Endodermal cell (in vitro differentiated cells): Measurements from ENCODE around the gene NINJ2. TPM values are rescaled to one million over a fixed set of nuclear protein-coding genes. Genes with fewer than 3 reads are reported as not detected.

Experiments used
- DNase-seq: peaks from one replicate; pipeline ENCODE4 v3.0.0-alpha.2; 2017
- H3K27ac ChIP-seq: 2 replicates; pipeline ENCODE4 v1.5.1; 2013; ENCODE audit warnings: mild to moderate bottlenecking, low read depth, low read length, moderate library complexity
- H3K27me3 ChIP-seq: 2 replicates; pipeline ENCODE4 v1.6.1; 2013; ENCODE audit warnings: mild to moderate bottlenecking, low read length, moderate library complexity; ENCODE audit not compliant: insufficient read depth, control insufficient read depth, poor library complexity, severe bottlenecking
- H3K36me3 ChIP-seq: 2 replicates; pipeline ENCODE4 v1.7.0; 2013; ENCODE audit warnings: mild to moderate bottlenecking, low read length, moderate library complexity; ENCODE audit not compliant: control insufficient read depth, insufficient read depth
- H3K4me1 ChIP-seq: one replicate; pipeline ENCODE4 v1.7.0; 2013; ENCODE audit warnings: low read length; ENCODE audit not compliant: control insufficient read depth, insufficient read depth
- H3K4me3 ChIP-seq: 2 replicates; pipeline ENCODE4 v1.5.1; 2013; ENCODE audit warnings: mild to moderate bottlenecking, low read length, moderate library complexity
- H3K9ac ChIP-seq: 2 replicates; pipeline ENCODE4 v1.6.1; 2013; ENCODE audit warnings: mild to moderate bottlenecking, low read length, moderate library complexity; ENCODE audit not compliant: poor library complexity, severe bottlenecking; ENCODE audit errors: extremely low read depth
- H3K9me3 ChIP-seq: 2 replicates; pipeline ENCODE4 v1.6.1; 2013; ENCODE audit warnings: mild to moderate bottlenecking, low read length, moderate library complexity; ENCODE audit not compliant: control insufficient read depth
- H3K27ac Mint-ChIP-seq: 2 replicates; pipeline ENCODE4 v1.8.0; 2020; ENCODE audit warnings: mixed read lengths
- H3K27me3 Mint-ChIP-seq: 2 replicates; pipeline ENCODE4 v1.8.0; 2021; ENCODE audit warnings: mild to moderate bottlenecking, mixed read lengths; ENCODE audit not compliant: insufficient read depth
- H3K36me3 Mint-ChIP-seq: 2 replicates; pipeline ENCODE4 v1.8.0; 2020; ENCODE audit warnings: low read depth, mixed read lengths
- H3K4me1 Mint-ChIP-seq: 2 replicates; pipeline ENCODE4 v1.8.0; 2020; ENCODE audit warnings: mixed read lengths
- H3K4me3 Mint-ChIP-seq: 2 replicates; pipeline ENCODE4 v1.8.0; 2020; ENCODE audit warnings: mild to moderate bottlenecking, moderate library complexity, mixed read lengths
- H3K9me3 Mint-ChIP-seq: 2 replicates; pipeline ENCODE4 v1.8.0; 2020; ENCODE audit warnings: mild to moderate bottlenecking, mixed read lengths
- CTCF ChIP-seq: fragments of 200-600 bp; sonication (generic); conservative IDR thresholded peaks from 2 replicates; pipeline ENCODE4 v1.5.0; 2021; ENCODE audit warnings: antibody characterized with exemption, mild to moderate bottlenecking
- WGBS, 2 experiments: methylation state at CpG; one replicate each; pipeline versions ENCODE4 v1.1.5 to v1.1.7; 2013; ENCODE audit warnings: missing lambda C conversion rate in 2 of 2, mixed read lengths in 1 of 2; ENCODE audit not compliant: insufficient coverage in 1 of 2, insufficient read length in 1 of 2; 5-methylcytosine and 5-hydroxymethylcytosine counted together
- total RNA-seq, 2 donors: library from RNA; stranded (reverse); fragmentation: NEBNext Ultra II Directional in 1 of 2; extraction: Animal tissue kit (Norgen Biotek cat#: 25700) in 1 of 2; gene quantifications; 2 replicates in 1 of 2; 3 replicates in 1 of 2; pipeline ENCODE4 v1.2.1, GENCODE V29; 2021

The NINJ2 gene
- total RNA-seq, 2 donors from 2014 or later, result 0.73 to 5.1 TPM

GRCh38 chr12:592024-592505 lies 71.2 kb downstream of the NINJ2 start:
- H3K9me3 ChIP-seq, result peaks cover 6% of the 10 kb centered on the region
- no peak overlapping the region for H3K27ac Mint-ChIP-seq

GRCh38 chr12:591167-592023 lies 71.8 kb downstream of the NINJ2 start:
- peak; percentile 70 for TF ChIP-seq CTCF
- no peak overlapping the region for H3K4me3 Mint-ChIP-seq
- H3K27ac Mint-ChIP-seq, result no peak overlapping the region
- Histone ChIP-seq H3K27ac (no peak overlapping the region), H3K9me3 (peaks cover 6% of the 10 kb centered on the region), H3K4me1 (no peaks in the 10 kb centered on the region), H3K36me3 (no peaks in the 10 kb centered on the region), H3K9ac (no peak overlapping the region), H3K4me3 (no peak overlapping the region), H3K27me3 (no peaks in the 10 kb centered on the region)
- peaks cover 3% of the 10 kb centered on the region for H3K4me1 Mint-ChIP-seq
- DNase-seq, result peak; percentile 77
- peaks cover 3% of the 10 kb centered on the region for H3K9me3 Mint-ChIP-seq
- no peaks in the 10 kb centered on the region for H3K27me3 Mint-ChIP-seq
- H3K36me3 Mint-ChIP-seq, result no peaks in the 10 kb centered on the region
- WGBS, 2 experiments, result 90 to 91% methylated on average over 14 to 16 of the region's 16 CpGs

More at GRCh38 chr12:592024-592505, 71.2 kb downstream of the NINJ2 start:
- no peak for DNase-seq
- H3K4me3 Mint-ChIP-seq, result no peak overlapping the region
- no peak overlapping the region for H3K27ac ChIP-seq
- H3K4me3 ChIP-seq, result no peak overlapping the region
- no peak for TF ChIP-seq CTCF
- no peak overlapping the region for H3K9ac ChIP-seq
- no peaks in the 10 kb centered on the region for H3K27me3 Mint-ChIP-seq
- no peaks in the 10 kb centered on the region for H3K36me3 ChIP-seq
- H3K9me3 Mint-ChIP-seq, result peaks cover 3% of the 10 kb centered on the region
- no peaks in the 10 kb centered on the region for H3K4me1 ChIP-seq
- H3K36me3 Mint-ChIP-seq, result no peaks in the 10 kb centered on the region
- no peaks in the 10 kb centered on the region for H3K27me3 ChIP-seq
- 92 to 93% methylated on average over 11 of the region's 11 CpGs for WGBS, 2 experiments
- peaks cover 3% of the 10 kb centered on the region for H3K4me1 Mint-ChIP-seq

- H3K9me3 Mint-ChIP-seq, result peaks cover 3% of the 10 kb centered on the region
- DNase-seq, result peak; percentile 41
- Histone ChIP-seq H3K9me3 (peaks cover 6% of the 10 kb centered on the region), H3K27ac (no peak overlapping the region), H3K36me3 (no peaks in the 10 kb centered on the region), H3K4me1 (no peaks in the 10 kb centered on the region), H3K9ac (no peak overlapping the region), H3K4me3 (no peak overlapping the region), H3K27me3 (no peaks in the 10 kb centered on the region)
- no peak for TF ChIP-seq CTCF
- no peak overlapping the region for H3K27ac Mint-ChIP-seq
- H3K36me3 Mint-ChIP-seq, result no peaks in the 10 kb centered on the region
- no peak overlapping the region for H3K4me3 Mint-ChIP-seq
- H3K27me3 Mint-ChIP-seq, result no peaks in the 10 kb centered on the region
- H3K4me1 Mint-ChIP-seq, result peaks cover 6% of the 10 kb centered on the region
- 81% methylated on average over 12 to 14 of the region's 14 CpGs for WGBS, 2 experiments
Measured at GRCh38 chr12:590206-590750, 73.0 kb downstream of the NINJ2 start.
